ENCODE measurements around the gene PCGF1. TPM values are rescaled to one million over a fixed set of nuclear protein-coding genes. Genes with fewer than 3 reads are reported as not detected.
A peak's percentile ranks its signal among the peaks of the same experiment; 100 is the strongest.

PCGF1 gene
- total and polyA plus RNA-seq, 9 of the 15 experiments (the other 6 are each of a cell fraction or from before 2014, with no cell fraction given): 20.3 to 45.7 (median 29.3) TPM

- TF ChIP-seq SIN3B (IDR thresholded peaks at IDR 0.05; ENCODE audit: low read depth): no peak
- TF ChIP-seq WHSC1 (IDR thresholded peaks at IDR 0.05; ENCODE audit: low read length): no peak
- no peak for TF ChIP-seq SMAD1 (IDR thresholded peaks at IDR 0.05; ENCODE audit: low read depth, low read length, partially characterized antibody)
- no peak for TF ChIP-seq MIER1 (IDR thresholded peaks at IDR 0.05; ENCODE audit: low read depth)
- TF ChIP-seq PTRF (tag; IDR thresholded peaks at IDR 0.05): no peak
These were observed 13.9 kb downstream of the PCGF1 start (continued) for GRCh38 chr2:74493546-74493945.

- Histone ChIP-seq H3K9ac (ENCODE audit: insufficient read depth in 1 of 2, low read depth in 2 of 2, low read length in 2 of 2) (peak overlapping the region in 1 of 2 experiments; percentile 13; a peak in 2 of 4 replicates), H3K9me1 (ENCODE audit: control insufficient read depth, insufficient read depth, low read length) (no peaks in the 10 kb centered on the region), H3K79me2 (ENCODE audit: control insufficient read depth, insufficient read depth, low read length) (no peaks in the 10 kb centered on the region), H2AFZ (ENCODE audit: low read depth, low read length) (no peak overlapping the region), H3K4me2 (ENCODE audit: insufficient read depth, low read length) (no peak overlapping the region), H4K20me1 (replicated peaks; ENCODE audit: control insufficient read depth, insufficient read depth, low read length) (no peaks in the 10 kb centered on the region), H3K4me1 (replicated peaks in 1 of 2; ENCODE audit: control insufficient read depth in 2 of 2, insufficient read depth in 2 of 2, low read length in 2 of 2) (peaks cover 4 to 6% of the 10 kb centered on the region in 2 experiments; a peak in 4 of 5 replicates), H3K36me3 (ENCODE audit: control insufficient read depth, insufficient read depth, low read length) (peaks cover 54% of the 10 kb centered on the region; the same call in 2 of the 3 replicates), H3K9me3 (replicated peaks; ENCODE audit: control insufficient read depth, insufficient read depth, low read depth, low read length) (no peaks in the 10 kb centered on the region), H3K27me3 (ENCODE audit: control insufficient read depth in 2 of 2, insufficient read depth in 2 of 2, low read length in 2 of 2) (no peaks in the 10 kb centered on the region), H3K27ac (ENCODE audit: extremely low read depth, low read depth, low read length) (no peak overlapping the region), H3K4me3 (no peak overlapping the region)
- intact Hi-C loops (cut with micrococcal nuclease) (no loop called here), in situ Hi-C loops (cut with MboI) (no loop called here)
- DNase-seq (ENCODE audit: extremely low read depth in 1 of 4, low spot score in 3 of 4) (no peak), ATAC-seq (peak; percentile 51), FAIRE-seq (no peak)
- CTCF ChIA-PET (ENCODE audit: low intra/inter-chr PET ratio): no interaction called here
- 87% methylated on average over 10 of the region's 12 CpGs for WGBS (ENCODE audit: insufficient coverage, low coverage, missing lambda C conversion rate)
- BruUV-seq (replicated peaks): no TSS peak
- POLR2A ChIA-PET: interaction anchor here (1.0 to 1.2 kb wide), 2 partner anchors 9 to 13 kb away, joined by 3 to 4 read pairs; no protein-coding TSS in a partner anchor
- TF ChIP-seq CBFA2T3 (IDR thresholded peaks at IDR 0.05): 0 out of 2 replicates have a peak, but pooled peaks have one; percentile 32
- peak; percentile 22 for TF ChIP-seq MEIS2 (IDR thresholded peaks at IDR 0.05; ENCODE audit: partially characterized antibody)
- TF ChIP-seq MTA1 (IDR thresholded peaks at IDR 0.05; ENCODE audit: borderline replicate concordance): no peak
- peak; percentile 15; the same call in 1 of the 2 replicates for TF ChIP-seq ARID1B (IDR thresholded peaks at IDR 0.05)
- no peak for TF ChIP-seq ZHX1 (conservative IDR thresholded peaks at IDR 0.05; ENCODE audit: low read length)
- TF ChIP-seq HDAC1 (IDR thresholded peaks at IDR 0.05): no peak
- no peak for TF ChIP-seq NR2C2 (CRISPR knock-in tag; IDR thresholded peaks at IDR 0.05)
- peak; percentile 33; the same call in 1 of the 2 replicates for TF ChIP-seq NR2C2 (tag; IDR thresholded peaks at IDR 0.05)
- no peak for TF ChIP-seq NR0B1 (IDR thresholded peaks at IDR 0.05; ENCODE audit: partially characterized antibody)
- TF ChIP-seq RCOR1 (IDR thresholded peaks at IDR 0.05; ENCODE audit: borderline replicate concordance in 1 of 2, low read depth in 2 of 2, low read length in 2 of 2): peak in 1 of 2 experiments; percentile 42; a peak in 1 of 4 replicates
- TF ChIP-seq ZC3H4 (CRISPR knock-in tag; IDR thresholded peaks at IDR 0.05; ENCODE audit: borderline replicate concordance): no peak
- TF ChIP-seq ZNF586 (CRISPR knock-in tag; conservative IDR thresholded peaks at IDR 0.05): no peak
These were observed 15.6 kb downstream of the PCGF1 start for GRCh38 chr2:74491648-74492544.

Data from K562 (cell line).